Peyer's patch (tissue), 4 donors: ENCODE measurements around the gene RCBTB2. TPM values are rescaled to one million over a fixed set of nuclear protein-coding genes. Genes with fewer than 3 reads are reported as not detected.

Source experiments
- DNase-seq, 3 donors: peaks; one replicate each; pipeline ENCODE4 v3.0.0-alpha.2; 2017 to 2019
- H3K27ac ChIP-seq, 4 donors: fragments of 200-600 bp; sonication (generic); one replicate each; pipeline ENCODE4 v1.5.1; 2016 to 2019
- H3K27me3 ChIP-seq, 2 donors: fragments of 200-600 bp; sonication (generic); one replicate each; pipeline ENCODE4 v1.5.1; 2019
- H3K36me3 ChIP-seq, 3 donors: fragments of 200-600 bp; sonication (generic); one replicate each; pipeline ENCODE4 v1.5.1; 2016 to 2019
- H3K4me1 ChIP-seq, 4 donors: fragments of 200-600 bp; sonication (generic); one replicate each; pipeline ENCODE4 v1.5.1; 2016 to 2019
- H3K4me3 ChIP-seq, 4 donors: fragments of 200-600 bp; sonication (generic); 1 replicate in 3 of 4; 2 replicates in 1 of 4; pipeline ENCODE4 v1.5.1; 2016 to 2019; ENCODE audit warnings: mild to moderate bottlenecking in 1 of 4
- H3K9me3 ChIP-seq, 4 donors: fragments of 200-600 bp; sonication (generic); one replicate each; pipeline ENCODE4 v1.5.1; 2016 to 2019; ENCODE audit warnings: mild to moderate bottlenecking in 1 of 4
- POLR2A ChIP-seq, 2 donors: fragments of 450-650 bp; IDR thresholded peaks; one replicate each; pipeline ENCODE4 v1.5.1; 2017; ENCODE audit warnings: antibody characterized with exemption in 2 of 2, mild to moderate bottlenecking in 2 of 2, moderate library complexity in 2 of 2
- total RNA-seq, 4 donors: library from RNA; depleted of rRNA; stranded (reverse); fragments of >200 nt; gene quantifications; one replicate each; pipeline ENCODE4 v1.1.0, GENCODE V29; 2016
- TF ChIP-seq, protein P1 (sequence below), 6 experiments: fragments of 450-650 bp in 4 of 6; fragments of 200-600 bp in 2 of 6; sonication (generic) in 1 of 6; IDR thresholded peaks; one replicate each; pipeline ENCODE4 v1.5.1; 2017 to 2019; ENCODE audit warnings: antibody characterized with exemption in 6 of 6, mild to moderate bottlenecking in 3 of 6, moderate library complexity in 1 of 6

The RCBTB2 gene
- total RNA-seq, 4 donors from 2014 or later = 3.2 to 6.3 (median 5.2) TPM

DNA sequence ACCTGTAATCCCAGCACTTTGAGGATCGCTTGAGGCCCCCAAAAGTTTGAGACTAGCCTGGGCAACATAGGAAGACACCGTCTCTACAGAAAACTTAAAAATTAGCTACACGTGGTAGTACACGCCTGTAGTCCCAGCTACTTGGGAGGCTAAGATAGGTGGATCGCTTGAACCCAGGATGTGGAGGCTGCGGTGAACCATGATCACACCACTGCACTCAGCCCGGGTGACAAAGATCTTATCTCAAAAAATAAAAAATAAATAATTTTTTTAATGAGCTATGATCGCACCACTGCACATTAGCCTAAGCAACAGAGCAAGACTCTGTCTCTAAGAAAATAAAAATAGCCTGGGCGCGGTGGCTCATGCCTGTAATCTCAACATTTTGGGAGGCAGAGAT is 6.6 kb downstream of the RCBTB2 start:
- DNase-seq = no peak
- Histone ChIP-seq H3K9me3 (no peaks in the 10 kb centered on the region), H3K4me1 (no peaks in the 10 kb centered on the region), H3K27ac (no peak overlapping the region), H3K4me3 (no peak overlapping the region), H3K27me3 (no peaks in the 10 kb centered on the region), H3K36me3 (no peaks in the 10 kb centered on the region)
- TF ChIP-seq, protein P1, sequence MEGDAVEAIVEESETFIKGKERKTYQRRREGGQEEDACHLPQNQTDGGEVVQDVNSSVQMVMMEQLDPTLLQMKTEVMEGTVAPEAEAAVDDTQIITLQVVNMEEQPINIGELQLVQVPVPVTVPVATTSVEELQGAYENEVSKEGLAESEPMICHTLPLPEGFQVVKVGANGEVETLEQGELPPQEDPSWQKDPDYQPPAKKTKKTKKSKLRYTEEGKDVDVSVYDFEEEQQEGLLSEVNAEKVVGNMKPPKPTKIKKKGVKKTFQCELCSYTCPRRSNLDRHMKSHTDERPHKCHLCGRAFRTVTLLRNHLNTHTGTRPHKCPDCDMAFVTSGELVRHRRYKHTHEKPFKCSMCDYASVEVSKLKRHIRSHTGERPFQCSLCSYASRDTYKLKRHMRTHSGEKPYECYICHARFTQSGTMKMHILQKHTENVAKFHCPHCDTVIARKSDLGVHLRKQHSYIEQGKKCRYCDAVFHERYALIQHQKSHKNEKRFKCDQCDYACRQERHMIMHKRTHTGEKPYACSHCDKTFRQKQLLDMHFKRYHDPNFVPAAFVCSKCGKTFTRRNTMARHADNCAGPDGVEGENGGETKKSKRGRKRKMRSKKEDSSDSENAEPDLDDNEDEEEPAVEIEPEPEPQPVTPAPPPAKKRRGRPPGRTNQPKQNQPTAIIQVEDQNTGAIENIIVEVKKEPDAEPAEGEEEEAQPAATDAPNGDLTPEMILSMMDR (IDR thresholded peaks at IDR 0.05) = no peak
- TF ChIP-seq POLR2A (IDR thresholded peaks at IDR 0.05) = no peak

DNA sequence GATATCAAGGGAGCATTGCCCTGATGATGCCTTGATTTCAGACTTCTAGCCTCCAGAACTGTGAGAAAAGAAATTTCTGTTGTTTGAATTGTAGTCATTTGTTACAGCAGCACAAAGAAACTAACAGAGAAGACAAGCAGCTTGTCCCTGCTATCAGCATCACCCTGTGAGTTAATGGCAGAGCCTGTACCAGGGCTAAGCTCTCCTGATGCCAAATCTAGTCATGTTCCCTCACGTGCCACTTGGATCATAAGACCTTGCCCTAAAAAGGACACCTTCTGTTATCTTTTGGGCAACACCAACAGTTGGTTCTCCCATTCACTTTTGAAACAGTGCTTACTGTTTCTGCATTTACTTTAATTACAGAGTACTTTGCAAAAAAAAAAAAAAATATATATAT is 14.8 kb downstream of the RCBTB2 start:
- Histone ChIP-seq H3K27me3 (no peaks in the 10 kb centered on the region), H3K27ac (no peak overlapping the region), H3K36me3 (no peaks in the 10 kb centered on the region), H3K4me3 (no peak overlapping the region), H3K9me3 (no peaks in the 10 kb centered on the region), H3K4me1 (no peaks in the 10 kb centered on the region)
- TF ChIP-seq, protein P1 (IDR thresholded peaks at IDR 0.05) = no peak
- no peak for TF ChIP-seq POLR2A (IDR thresholded peaks at IDR 0.05)
- no peak for DNase-seq

DNA sequence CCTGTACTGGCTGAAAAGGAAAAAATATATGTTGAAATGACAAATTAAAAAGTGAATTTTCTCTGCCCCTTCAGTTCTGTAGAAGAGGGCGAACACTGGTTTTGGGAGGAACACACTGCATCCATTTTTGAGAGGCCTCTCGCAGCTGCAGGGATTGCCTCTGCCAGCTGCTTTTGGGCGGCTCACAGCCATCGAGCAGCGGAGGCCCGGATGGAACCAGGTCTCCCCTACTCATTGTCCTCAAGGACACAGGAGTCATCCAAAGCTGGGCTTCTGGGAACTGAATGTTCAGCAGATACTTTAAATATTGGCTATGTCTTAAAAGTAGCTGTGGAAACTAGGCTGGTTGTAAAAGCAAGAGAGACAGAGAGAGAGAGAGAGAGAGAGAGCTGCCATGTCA is 17.1 kb downstream of the RCBTB2 start:
- TF ChIP-seq, protein P1 (IDR thresholded peaks at IDR 0.05) = no peak
- TF ChIP-seq POLR2A (IDR thresholded peaks at IDR 0.05) = no peak
- H3K4me1 ChIP-seq = no peaks in the 10 kb centered on the region
- H3K36me3 ChIP-seq = no peaks in the 10 kb centered on the region
- H3K27ac ChIP-seq = no peak overlapping the region
- H3K9me3 ChIP-seq = no peaks in the 10 kb centered on the region
- no peak for DNase-seq
- no peaks in the 10 kb centered on the region for H3K27me3 ChIP-seq
- no peak overlapping the region for H3K4me3 ChIP-seq

DNA sequence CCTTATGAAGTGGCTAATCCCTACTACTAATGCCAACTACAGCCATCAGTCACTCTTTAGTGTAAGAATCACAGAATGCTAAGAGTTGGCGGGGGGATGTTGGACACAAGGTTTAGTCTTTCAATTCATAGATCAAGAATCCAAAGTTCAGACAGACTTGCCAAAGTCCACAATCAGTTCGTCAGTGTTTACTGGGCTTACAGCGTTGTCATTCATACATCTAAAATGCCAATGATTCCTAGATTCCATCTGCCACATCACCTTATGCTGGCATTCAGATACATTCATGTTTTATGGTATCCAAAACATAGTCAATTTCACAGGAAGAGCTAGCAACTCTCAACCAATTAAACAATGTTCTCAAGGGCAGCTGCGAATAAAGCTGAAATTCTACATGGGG is 18.1 kb downstream of the RCBTB2 start:
- no peak overlapping the region for H3K4me3 ChIP-seq
- no peak overlapping the region for H3K27ac ChIP-seq
- TF ChIP-seq POLR2A (IDR thresholded peaks at IDR 0.05) = no peak
- TF ChIP-seq, protein P1 (IDR thresholded peaks at IDR 0.05) = no peak
- H3K9me3 ChIP-seq = no peaks in the 10 kb centered on the region
- no peaks in the 10 kb centered on the region for H3K36me3 ChIP-seq
- no peaks in the 10 kb centered on the region for H3K27me3 ChIP-seq
- DNase-seq = no peak
- no peaks in the 10 kb centered on the region for H3K4me1 ChIP-seq

DNA sequence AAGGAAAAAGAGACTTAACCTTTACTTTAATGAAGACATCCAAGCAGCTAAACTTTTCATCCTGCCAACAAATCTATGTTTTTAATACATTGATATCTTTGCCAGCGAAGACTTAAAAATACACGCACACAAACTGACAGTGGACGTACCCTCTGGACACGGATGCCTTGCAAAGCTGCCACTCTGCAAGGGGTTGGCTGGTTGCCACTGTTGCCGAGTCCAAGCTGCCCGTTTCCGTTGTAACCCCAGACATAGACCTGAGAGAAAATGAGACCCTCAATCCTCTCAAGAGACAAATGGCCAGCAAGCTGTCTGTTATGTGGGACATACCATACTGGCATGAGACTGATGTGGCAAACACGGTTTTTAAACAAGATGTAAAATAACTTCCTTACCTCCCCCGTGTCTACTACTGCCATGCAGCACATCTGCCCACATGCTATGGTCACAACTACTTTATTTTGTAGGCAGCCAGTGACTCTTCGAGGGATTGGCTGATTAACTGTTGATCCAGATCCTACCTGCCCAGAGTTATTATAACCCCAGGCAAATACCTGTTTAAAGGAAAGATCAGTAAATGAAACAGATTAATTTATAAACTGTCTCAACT is 21.2 kb downstream of the RCBTB2 start:
- Histone ChIP-seq H3K4me1 (no peaks in the 10 kb centered on the region), H3K27ac (no peak overlapping the region), H3K4me3 (no peak overlapping the region), H3K27me3 (no peaks in the 10 kb centered on the region), H3K9me3 (no peaks in the 10 kb centered on the region), H3K36me3 (no peaks in the 10 kb centered on the region)
- TF ChIP-seq, protein P1 (IDR thresholded peaks at IDR 0.05) = no peak
- no peak for TF ChIP-seq POLR2A (IDR thresholded peaks at IDR 0.05)
- no peak for DNase-seq

DNA sequence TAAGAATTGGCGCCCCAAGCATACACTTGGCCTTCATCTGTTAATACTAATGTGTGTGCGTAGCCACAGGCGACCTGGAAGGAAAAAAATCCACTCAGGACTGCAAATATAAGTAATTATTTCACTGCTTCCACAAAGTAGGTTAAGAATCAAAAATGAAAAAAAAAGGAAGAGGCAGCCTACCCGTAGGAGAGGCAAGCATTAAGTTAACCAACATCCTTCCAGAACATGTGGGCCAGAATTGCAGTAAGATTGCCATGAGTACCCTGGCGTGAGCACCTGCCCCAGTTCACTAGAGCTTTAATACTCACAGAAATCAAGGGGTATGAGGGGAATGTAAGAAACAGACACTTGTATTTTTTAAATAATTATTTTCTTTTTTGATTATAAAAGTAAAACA is 22.2 kb downstream of the RCBTB2 start:
- TF ChIP-seq, protein P1 (IDR thresholded peaks at IDR 0.05) = no peak
- no peak for TF ChIP-seq POLR2A (IDR thresholded peaks at IDR 0.05)
- no peak for DNase-seq
- peaks cover 0 to 8% (median 7%) of the 10 kb centered on the region in 4 donors for H3K4me1 ChIP-seq
- no peak overlapping the region for H3K27ac ChIP-seq
- no peaks in the 10 kb centered on the region for H3K9me3 ChIP-seq
- H3K36me3 ChIP-seq = no peaks in the 10 kb centered on the region
- H3K4me3 ChIP-seq = no peak overlapping the region
- no peaks in the 10 kb centered on the region for H3K27me3 ChIP-seq
